Common myeloid progenitor, CD34-positive (primary cell): ENCODE data around the gene RANBP2.
A peak's percentile ranks its signal among the peaks of the same experiment; 100 is the strongest.
"Not testable (repeated sequence)": the region's sequence is repeated elsewhere in the genome, so short reads cannot be mapped to it uniquely, and the experiment has no call there.

ENCODE experiments used
- CTCF ChIA-PET: fragments of 350-600 bp; sonication (Branson Sonifier 250); formaldehyde crosslinking; loops from one replicate; lab custom pipeline; 2021; ENCODE audit warnings: antibody characterized with exemption; lab: Charles Lee
- POLR2A ChIA-PET: fragments of 350-600 bp; sonication (Branson Sonifier 250); formaldehyde crosslinking; loops from one replicate; lab custom pipeline; 2021; ENCODE audit warnings: antibody characterized with exemption; lab: Charles Lee
- DNase-seq, 3 donors: peaks; one replicate each; pipeline versions ENCODE4 v3.0.0 to v3.0.0-alpha.2; 2013
- H3K27ac ChIP-seq, 2 experiments: 1 replicate in 1 of 2; 2 replicates in 1 of 2; pipeline ENCODE4 v1.7.0; 2013; ENCODE audit warnings: inconsistent platforms in 2 of 2, low read length in 2 of 2, mild to moderate bottlenecking in 2 of 2, low read depth in 1 of 2, moderate library complexity in 1 of 2; ENCODE audit not compliant: severe bottlenecking in 2 of 2, insufficient read depth in 1 of 2, poor library complexity in 1 of 2
- H3K27me3 ChIP-seq, 5 experiments: replicated peaks in 2 of 5; 1 replicate in 3 of 5; 2 replicates in 2 of 5; pipeline versions ENCODE4 v1.6.1 to v1.7.0; 2013; ENCODE audit warnings: low read length in 4 of 5, mild to moderate bottlenecking in 2 of 5, moderate library complexity in 2 of 5, inconsistent platforms in 1 of 5; ENCODE audit not compliant: insufficient read depth in 5 of 5, control insufficient read depth in 4 of 5
- H3K36me3 ChIP-seq, 4 experiments: 1 replicate in 2 of 4; 2 replicates in 2 of 4; pipeline versions ENCODE4 v1.6.1 to v1.7.0; 2013; ENCODE audit warnings: low read length in 3 of 4, control low read depth in 1 of 4, mild to moderate bottlenecking in 1 of 4; ENCODE audit not compliant: control insufficient read depth in 4 of 4, insufficient read depth in 4 of 4
- H3K4me1 ChIP-seq, 4 experiments: 1 replicate in 3 of 4; 2 replicates in 1 of 4; pipeline versions ENCODE4 v1.6.1 to v1.7.1; 2013; ENCODE audit warnings: low read length in 3 of 4, mild to moderate bottlenecking in 3 of 4, control low read depth in 1 of 4, inconsistent platforms in 1 of 4, moderate library complexity in 1 of 4; ENCODE audit not compliant: control insufficient read depth in 4 of 4, insufficient read depth in 4 of 4; ENCODE audit errors: control extremely low read depth in 1 of 4
- H3K4me3 ChIP-seq, 7 experiments: 1 replicate in 4 of 7; 2 replicates in 3 of 7; pipeline versions ENCODE4 v1.5.1 to v1.7.0; 2013; ENCODE audit warnings: mild to moderate bottlenecking in 7 of 7, low read length in 6 of 7, moderate library complexity in 6 of 7, inconsistent platforms in 2 of 7, low read depth in 2 of 7, control low read depth in 1 of 7; ENCODE audit not compliant: insufficient read depth in 4 of 7, control insufficient read depth in 1 of 7; ENCODE audit errors: extremely low read depth in 1 of 7
- H3K9me3 ChIP-seq, 5 experiments: 1 replicate in 4 of 5; 2 replicates in 1 of 5; pipeline versions ENCODE4 v1.6.1 to v1.7.1; 2013; ENCODE audit warnings: low read length in 4 of 5, mild to moderate bottlenecking in 2 of 5, inconsistent platforms in 1 of 5, low read depth in 1 of 5, moderate library complexity in 1 of 5; ENCODE audit not compliant: control insufficient read depth in 4 of 5, insufficient read depth in 2 of 5; ENCODE audit errors: control extremely low read depth in 1 of 5
- WGBS: methylation state at CpG from one replicate; pipeline ENCODE4 v1.1.5; 2013; ENCODE audit not compliant: insufficient coverage; 5-methylcytosine and 5-hydroxymethylcytosine counted together

The RANBP2 gene

GRCh38 chr2:108680805-108681204, 38.5 kb upstream of the RANBP2 start:
- H3K27ac ChIP-seq, H3K27me3 ChIP-seq, DNase-seq, POLR2A ChIA-PET, H3K4me3 ChIP-seq, H3K9me3 ChIP-seq: not testable (repeated sequence)
- Histone ChIP-seq H3K4me1 (peaks cover 2 to 38% (median 19%) of the 10 kb centered on the region in 4 experiments), H3K36me3 (peaks cover under 1 to 19% (median 10%) of the 10 kb centered on the region in 4 experiments)
- no CpG with 5 or more reads among the region's 2 CpGs for WGBS
- CTCF ChIA-PET = interaction anchor here (1.0 kb wide), 1 partner anchor 72 kb away, joined by 3 read pairs; no protein-coding TSS in a partner anchor

GRCh38 chr2:108688818-108689756, 30.2 kb upstream of the RANBP2 start:
- H3K27me3 ChIP-seq, H3K4me3 ChIP-seq, CTCF ChIA-PET, DNase-seq, H3K4me1 ChIP-seq, POLR2A ChIA-PET, H3K9me3 ChIP-seq, H3K27ac ChIP-seq, H3K36me3 ChIP-seq: not testable (repeated sequence)
- 100% methylated on average over 1 of the region's 15 CpGs for WGBS

GRCh38 chr2:108690001-108690400, 29.3 kb upstream of the RANBP2 start:
- POLR2A ChIA-PET, H3K4me1 ChIP-seq, H3K36me3 ChIP-seq, H3K4me3 ChIP-seq, H3K27me3 ChIP-seq, H3K27ac ChIP-seq, H3K9me3 ChIP-seq, DNase-seq: not testable (repeated sequence)
- no CpG with 5 or more reads among the region's 1 CpG for WGBS
- CTCF ChIA-PET = interaction anchor here (2.4 kb wide), 1 partner anchor 53 kb away, joined by 8 read pairs; no protein-coding TSS in a partner anchor

GRCh38 chr2:108691447-108691846, 27.8 kb upstream of the RANBP2 start:
- POLR2A ChIA-PET = no interaction called here
- Histone ChIP-seq H3K4me1 (no peaks in the 10 kb centered on the region), H3K4me3 (no peak overlapping the region), H3K27me3 (no peaks in the 10 kb centered on the region), H3K27ac (no peak overlapping the region), H3K9me3 (no peaks in the 10 kb centered on the region), H3K36me3 (peaks cover 0 to 3% (median 0%) of the 10 kb centered on the region in 4 experiments)
- CTCF ChIA-PET = interaction anchor here (1.7 to 2.4 kb wide), 2 partner anchors 10 to 54 kb away, joined by 4 to 8 read pairs; no protein-coding TSS in a partner anchor
- 100% methylated on average over 2 of the region's 7 CpGs for WGBS
- DNase-seq = no peak

DNA sequence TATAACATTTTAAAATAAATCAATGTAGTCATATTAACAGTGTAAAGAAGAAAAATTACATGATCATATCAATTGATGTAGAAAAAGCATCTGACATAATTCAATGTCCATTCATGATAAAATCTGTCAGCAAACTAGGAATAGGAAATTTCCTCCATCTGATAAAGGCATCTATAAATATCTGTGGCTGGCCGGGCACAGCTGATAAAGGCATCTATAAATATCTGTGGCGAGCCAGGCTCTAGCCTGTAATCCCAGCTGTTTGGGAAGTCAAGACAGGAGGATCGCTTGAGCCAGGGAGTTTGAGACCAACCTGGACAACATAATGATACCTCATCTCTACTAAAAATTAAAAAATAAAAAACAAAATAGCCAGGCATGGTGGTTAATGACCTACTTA, 18.1 kb upstream of the RANBP2 start:
- WGBS = 0% methylated on average over 1 of the region's 3 CpGs
- Histone ChIP-seq H3K9me3 (no peaks in the 10 kb centered on the region), H3K27me3 (no peaks in the 10 kb centered on the region), H3K27ac (no peak overlapping the region), H3K4me1 (peaks cover 0 to 11% (median 7%) of the 10 kb centered on the region in 4 experiments), H3K4me3 (no peak overlapping the region), H3K36me3 (no peaks in the 10 kb centered on the region)
- no peak for DNase-seq
- CTCF ChIA-PET = interaction anchor here (1.2 to 1.3 kb wide), 2 partner anchors 9 to 93 kb away, joined by 4 read pairs; no protein-coding TSS in a partner anchor
- POLR2A ChIA-PET = interaction anchor here (1.1 kb wide), 1 partner anchor 18 kb away, joined by 3 read pairs; the partner anchor contains the start of gene RANBP2

GRCh38 chr2:108701806-108702205, 17.5 kb upstream of the RANBP2 start:
- no peak overlapping the region for H3K27ac ChIP-seq
- POLR2A ChIA-PET = interaction anchor here (1.1 kb wide), 1 partner anchor 17 kb away, joined by 3 read pairs; the partner anchor contains the start of gene RANBP2
- peaks cover 0 to 2% (median 0%) of the 10 kb centered on the region in 5 experiments for H3K9me3 ChIP-seq
- no peaks in the 10 kb centered on the region for H3K36me3 ChIP-seq
- peak in 2 of 3 donors; percentile 29 to 52 for DNase-seq
- H3K4me1 ChIP-seq = peaks cover 0 to 11% (median 7%) of the 10 kb centered on the region in 4 experiments
- CTCF ChIA-PET = interaction anchor here (1.2 to 1.3 kb wide), 4 partner anchors 10 to 94 kb away, joined by 4 read pairs; no protein-coding TSS in a partner anchor
- no peaks in the 10 kb centered on the region for H3K27me3 ChIP-seq
- no CpG with 5 or more reads among the region's 2 CpGs for WGBS
- H3K4me3 ChIP-seq = no peak overlapping the region

GRCh38 chr2:108704871-108705270, 14.4 kb upstream of the RANBP2 start:
- Histone ChIP-seq H3K27ac (no peak overlapping the region), H3K27me3 (no peaks in the 10 kb centered on the region), H3K36me3 (no peaks in the 10 kb centered on the region), H3K4me3 (no peak overlapping the region), H3K4me1 (peaks cover 0 to 11% (median 7%) of the 10 kb centered on the region in 4 experiments), H3K9me3 (peaks cover 0 to 6% (median 0%) of the 10 kb centered on the region in 5 experiments)
- CTCF ChIA-PET = no interaction called here
- no peak for DNase-seq
- POLR2A ChIA-PET = no interaction called here
- 78% methylated on average over 1 of the region's 1 CpG for WGBS
